NCI-H1694 treated with DMSO at 0.1 percent for 48 hours (cell line): ENCODE measurements around the gene FAM227B.
"Not testable (repeated sequence)": the region's sequence is repeated elsewhere in the genome, so short reads cannot be mapped to it uniquely, and the experiment has no call there.

Experiments
- DNase-seq: peaks from one replicate; lab custom pipeline; 2025; lab: John Stamatoyannopoulos, UW

The FAM227B gene

GRCh38 chr15:49620658-49621368, at the start of gene FAM227B, which contains the start of gene DTWD1:
FAM227B (minus strand) TSS chr15:49620818; CDS start chr15:49615171, 5,647 bp downstream.
DTWD1 (plus strand) TSS chr15:49621048; CDS start chr15:49625168, 4,120 bp downstream.
- DNase-seq: peak; percentile 92

- DNase-seq: no peak
Measured at GRCh38 chr15:49669288-49669687, 48.7 kb upstream of the FAM227B start.

GRCh38 chr15:49666486-49666885, 45.9 kb upstream of the FAM227B start:
- not testable (repeated sequence) for DNase-seq

DNA sequence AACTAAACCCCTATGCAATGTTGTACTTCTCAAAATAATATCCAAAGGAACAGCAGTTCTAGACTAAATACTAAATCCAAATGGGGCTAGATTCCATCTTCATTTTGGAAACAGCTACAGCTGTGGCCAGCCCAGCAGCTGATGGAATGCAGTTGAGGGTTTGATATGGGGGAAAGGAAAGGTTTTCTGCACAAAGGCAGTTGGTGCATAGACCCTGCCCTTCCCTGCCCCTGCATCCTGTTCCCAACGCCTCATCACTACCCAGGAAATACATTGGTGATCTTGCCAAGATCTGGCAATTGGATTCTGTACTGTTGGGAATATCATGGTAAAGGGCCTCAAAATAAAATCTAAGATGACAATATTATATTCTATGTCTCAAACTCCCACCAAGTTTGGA, 44.1 kb upstream of the FAM227B start:
- DNase-seq: no peak

GRCh38 chr15:49656734-49657133, 36.1 kb upstream of the FAM227B start:
- no peak for DNase-seq

DNA sequence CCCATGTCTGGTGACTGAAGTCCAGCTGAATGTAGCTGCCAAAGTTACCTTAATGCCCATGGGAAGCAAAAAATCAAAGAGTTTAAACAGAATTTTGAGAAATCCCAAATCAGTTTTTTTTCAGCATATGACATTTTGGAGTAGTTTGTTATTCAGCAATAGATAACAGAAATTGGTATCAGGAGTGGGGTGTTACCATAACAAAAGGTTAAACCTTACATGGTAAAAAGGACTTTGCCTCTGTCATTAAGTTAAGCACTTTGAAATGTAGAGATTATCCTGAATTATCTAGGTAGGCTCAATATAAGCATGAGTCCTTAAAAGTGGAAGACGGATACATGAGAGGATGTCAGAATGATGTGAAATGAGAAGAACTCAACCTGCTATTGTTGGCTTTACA, 32.3 kb upstream of the FAM227B start:
- no peak for DNase-seq

DNA sequence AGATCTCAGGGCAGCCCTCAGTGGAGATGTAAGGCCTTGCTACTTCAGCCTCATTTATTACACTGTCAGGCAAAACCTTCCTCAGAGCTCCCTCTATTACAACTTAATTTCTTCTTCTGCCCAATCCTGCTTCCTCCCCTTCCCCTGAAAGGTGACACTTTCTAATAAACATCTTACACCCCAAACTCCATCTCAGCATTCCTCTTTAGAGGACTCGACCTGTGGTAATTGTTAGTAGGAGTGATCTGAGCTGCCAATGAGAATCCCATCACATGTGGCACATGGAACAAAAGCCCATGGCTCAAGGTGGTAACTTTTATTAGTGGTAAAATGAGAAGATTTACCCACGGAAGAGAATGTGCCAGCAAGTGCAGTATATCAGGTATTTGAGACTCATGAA, 30.1 kb upstream of the FAM227B start:
- DNase-seq: no peak

DNA sequence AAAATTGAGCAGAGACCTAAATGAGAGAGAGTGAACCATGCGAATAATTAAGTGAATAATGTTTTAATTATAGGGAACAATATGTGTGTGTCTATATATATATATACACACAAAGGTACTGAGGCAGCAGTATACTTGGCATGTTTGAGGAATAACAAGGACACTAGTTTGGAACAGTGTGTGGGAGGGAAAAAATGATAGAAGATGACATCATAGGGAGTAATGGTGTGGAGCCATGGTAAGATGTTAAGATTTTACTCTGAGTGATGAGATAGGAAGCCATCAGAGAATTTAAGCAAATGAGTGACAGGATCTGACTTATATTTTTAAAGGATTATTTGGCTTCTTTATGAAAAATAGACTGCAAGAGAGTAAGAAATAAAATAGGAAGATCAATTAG, 29.4 kb upstream of the FAM227B start:
- no peak for DNase-seq

DNA sequence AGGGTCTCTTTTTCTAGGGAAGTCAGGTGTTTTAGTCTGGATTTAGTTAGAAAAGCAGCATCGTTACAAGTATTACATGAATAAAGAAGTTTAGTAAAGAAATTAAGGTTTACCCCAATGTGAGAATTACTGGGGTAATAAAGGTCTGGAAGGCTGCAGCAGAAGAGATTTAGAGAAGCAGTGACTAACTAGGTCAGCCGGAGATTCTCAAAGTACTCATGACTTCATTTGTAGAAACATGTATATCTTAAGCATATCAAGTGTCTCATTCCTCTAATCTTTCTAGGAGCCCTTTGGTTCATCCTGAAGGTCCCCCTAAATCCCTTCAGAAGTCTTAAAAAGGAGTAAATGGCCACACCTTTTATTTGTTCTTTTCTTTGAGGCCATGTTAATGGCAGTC, 26.3 kb upstream of the FAM227B start:
- DNase-seq: no peak

GRCh38 chr15:49645941-49646340, 25.3 kb upstream of the FAM227B start:
- peak; percentile 32 for DNase-seq

GRCh38 chr15:49645277-49645676, 24.7 kb upstream of the FAM227B start:
- DNase-seq: no peak

- no peak for DNase-seq
Measured at GRCh38 chr15:49644364-49644794, 23.8 kb upstream of the FAM227B start.

DNA sequence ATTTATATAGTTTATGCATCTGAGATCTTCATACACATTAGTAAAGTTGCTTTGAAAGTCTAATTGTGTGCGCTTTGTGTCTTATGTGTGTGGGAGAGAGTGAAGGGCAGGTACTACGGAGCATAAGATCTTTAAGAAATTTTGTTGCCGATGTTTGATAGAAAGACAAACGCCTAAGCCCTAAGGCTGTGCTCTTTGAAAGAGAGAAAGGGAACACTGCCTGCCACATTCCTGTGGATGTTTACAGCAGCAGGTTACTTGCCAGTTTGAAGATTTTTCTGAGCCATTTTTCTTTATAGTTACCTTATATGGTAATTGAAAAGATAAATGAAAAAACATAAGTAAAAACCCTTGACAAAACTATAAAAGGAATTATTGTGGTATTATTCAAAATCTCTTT, 17.2 kb upstream of the FAM227B start:
- no peak for DNase-seq

GRCh38 chr15:49628379-49628778, 7.8 kb upstream of the FAM227B start:
- no peak for DNase-seq

DNA sequence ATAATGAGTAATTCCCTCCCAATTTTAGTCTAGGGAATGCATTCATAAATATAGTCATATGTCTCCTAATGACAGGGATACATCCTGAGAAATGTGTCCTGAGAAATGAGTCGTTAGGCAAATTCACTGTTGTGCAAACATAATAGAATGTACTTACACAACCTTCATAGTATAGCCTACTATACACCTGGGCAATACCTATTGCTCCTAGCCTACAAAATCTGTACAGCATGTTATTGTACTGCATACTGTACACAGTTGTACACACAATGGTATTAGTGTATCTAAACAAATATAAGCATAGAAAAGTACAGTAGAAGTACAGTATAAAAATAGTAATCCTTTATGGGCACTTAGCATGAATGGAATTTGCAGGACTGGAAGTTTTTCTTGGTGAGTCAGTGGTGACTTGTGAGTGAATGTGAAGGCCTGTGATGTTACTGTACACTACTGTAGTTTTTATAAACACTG, 6.8 kb upstream of the FAM227B start:
- DNase-seq: no peak

DNA sequence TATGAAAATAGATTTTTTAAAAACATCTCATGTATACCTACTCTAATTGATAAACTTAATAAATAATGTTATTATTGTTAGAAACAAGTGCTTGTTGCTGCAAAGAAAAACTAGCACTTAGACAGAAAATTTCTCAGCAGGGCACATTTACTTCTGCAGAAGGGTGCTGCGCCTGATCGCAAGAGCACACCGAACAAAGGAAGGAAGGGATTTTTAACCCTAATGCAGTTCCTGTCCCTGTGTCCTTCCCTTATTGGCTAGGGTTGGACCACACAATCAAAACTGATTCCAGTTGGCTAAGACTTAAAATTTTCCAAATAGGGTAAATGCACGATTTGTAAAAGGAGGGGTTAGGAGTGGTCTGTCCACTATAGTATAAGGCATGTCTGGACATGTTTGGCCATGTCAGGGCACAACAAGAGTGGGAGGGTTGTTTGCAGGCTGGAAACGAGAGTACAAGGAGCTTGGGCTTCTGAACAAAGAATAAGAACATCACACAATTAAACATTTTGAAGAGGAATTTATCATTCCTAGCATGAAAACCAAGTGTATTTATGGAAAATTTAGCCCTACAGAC, 4.9 kb upstream of the FAM227B start:
- no peak for DNase-seq

DNA sequence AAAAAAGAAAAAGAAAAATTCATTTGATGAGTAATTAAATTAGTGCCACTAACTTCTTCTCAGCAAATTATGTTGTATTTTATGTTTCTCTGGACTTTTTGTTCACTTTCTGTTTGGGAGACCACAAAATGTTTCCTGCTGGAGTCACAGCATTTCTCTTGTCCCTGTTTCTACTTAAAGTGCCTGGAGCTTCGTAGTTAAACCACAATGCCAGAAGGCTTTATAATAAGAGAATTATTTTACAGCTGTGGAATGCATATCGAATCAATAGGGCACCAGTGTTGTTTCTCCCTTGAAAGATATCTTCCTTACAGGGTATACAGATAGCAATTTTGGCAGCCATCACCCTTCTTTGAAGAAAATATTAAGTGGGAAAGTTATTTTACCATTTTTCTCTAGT, 3.4 kb upstream of the FAM227B start:
- DNase-seq: no peak

GRCh38 chr15:49622561-49622960, 1.9 kb upstream of the FAM227B start:
- no peak for DNase-seq

DNA sequence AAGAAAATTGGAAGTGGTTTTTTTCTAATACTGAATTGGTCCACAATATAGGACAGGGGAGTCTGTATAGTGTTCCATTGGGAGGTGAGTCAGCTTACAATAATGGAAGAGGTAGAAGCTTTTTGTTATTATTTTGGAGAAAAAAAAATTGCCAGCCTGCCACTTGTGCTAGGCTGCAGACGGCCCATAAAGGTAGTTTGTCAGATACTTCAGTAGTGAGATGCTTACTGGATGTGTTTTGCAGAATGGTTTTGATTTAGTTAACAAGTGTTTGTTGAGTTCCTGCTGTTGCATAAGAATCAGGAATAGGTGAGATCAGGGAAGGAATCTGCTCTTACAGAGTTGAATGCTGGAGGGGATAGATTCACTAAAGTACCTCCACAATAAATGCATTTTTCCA, 1.3 kb upstream of the FAM227B start:
- no peak for DNase-seq

DNA sequence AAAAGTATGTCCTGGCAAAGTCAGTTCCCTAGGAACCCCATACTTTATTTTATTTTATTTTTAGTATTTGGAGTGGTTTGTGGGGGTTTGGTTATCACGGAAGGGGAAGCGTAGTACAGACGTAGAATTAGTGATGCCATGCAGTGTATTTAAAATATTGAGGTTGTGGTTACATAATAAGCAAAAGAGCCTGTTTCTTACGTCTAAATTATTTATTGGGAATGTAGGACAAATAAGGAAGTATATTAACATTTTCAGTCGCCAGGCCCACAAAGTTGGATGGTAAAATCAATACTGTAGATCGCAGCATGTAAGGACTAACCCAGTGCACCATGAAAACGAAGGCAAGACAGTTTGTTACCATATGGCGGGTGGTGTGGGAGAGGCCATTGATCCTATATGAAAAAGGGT, 788 bp upstream of the FAM227B start:
- DNase-seq: peak; percentile 13

DNA sequence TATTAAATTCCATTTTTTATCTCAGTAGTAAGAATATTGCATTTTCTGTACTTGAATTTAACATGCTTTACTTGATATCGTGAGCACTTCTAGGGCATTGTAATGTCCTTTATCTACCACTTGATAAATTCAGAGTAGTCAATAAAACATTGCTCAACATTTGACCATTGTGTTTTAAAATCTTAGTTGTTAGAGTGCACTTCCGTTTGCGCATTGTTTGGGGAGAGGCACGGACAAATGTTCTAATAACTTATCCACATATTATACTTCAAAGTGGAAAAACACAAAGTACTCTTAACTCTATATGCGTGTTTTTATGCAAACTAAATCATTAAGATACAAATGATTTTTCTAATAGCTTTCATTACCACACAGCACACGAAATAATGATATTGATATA, 419 bp downstream of the FAM227B start:
- no peak for DNase-seq

GRCh38 chr15:49619226-49619625, 1.4 kb downstream of the FAM227B start:
- DNase-seq: no peak

DNA sequence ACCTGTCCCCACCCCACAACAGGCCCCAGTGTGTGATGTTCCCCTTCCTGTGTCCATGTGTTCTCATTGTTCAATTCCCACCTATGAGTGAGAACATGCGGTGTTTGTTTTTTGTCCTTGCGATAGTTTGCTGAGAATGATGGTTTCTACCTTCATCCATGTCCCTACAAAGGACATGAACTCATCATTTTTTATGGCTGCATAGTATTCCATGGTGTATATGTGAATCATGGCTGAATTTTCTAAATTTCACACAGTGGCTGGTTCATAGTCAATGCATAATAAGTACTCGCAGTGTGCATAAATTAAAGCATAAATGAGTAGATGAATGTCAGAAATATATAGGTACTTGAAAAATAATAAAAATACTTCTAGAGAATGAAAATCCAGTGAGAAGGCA, 8.4 kb downstream of the FAM227B start:
- not testable (repeated sequence) for DNase-seq
